ENCODE results near the gene LRP11.
"Not testable (repeated sequence)": the region's sequence is repeated elsewhere in the genome, so short reads cannot be mapped to it uniquely, and the experiment has no call there.

DNA sequence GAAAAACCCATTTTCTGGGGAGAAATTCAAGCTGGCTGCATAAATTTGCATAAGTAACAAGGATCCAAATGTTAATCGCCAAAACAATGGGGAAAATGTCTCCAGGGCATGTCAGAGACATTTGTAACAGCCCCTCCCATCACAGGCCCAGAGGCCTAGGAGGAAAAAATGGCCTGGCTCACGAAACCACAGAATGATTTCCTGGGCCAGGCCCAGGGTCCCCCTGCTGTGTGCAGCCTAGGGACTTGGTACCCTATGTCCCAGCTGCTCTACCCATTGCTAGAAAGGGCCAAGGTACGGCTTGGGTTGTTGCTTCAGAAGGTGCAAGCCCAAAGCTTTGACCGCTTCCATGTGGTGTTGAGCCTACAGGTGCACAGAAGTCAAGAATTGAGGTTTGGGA, 44.3 kb upstream of the LRP11 start:
- TF ChIP-seq CTCF (conservative IDR thresholded peaks at IDR 0.05 in 1 of 2, IDR thresholded peaks at IDR 0.05 in 1 of 2; ENCODE audit: low read depth in 1 of 2, low read length in 2 of 2); EZH2 (IDR thresholded peaks at IDR 0.05; ENCODE audit: low read length, missing control alignments): not testable (repeated sequence)

Data from fibroblast of lung (primary cell).